HEK293 (cell line): ENCODE measurements around the gene C9orf43.

Experiments used
- REPIN1 ChIP-seq: fragments of 450-650 bp; formaldehyde crosslinking; IDR thresholded peaks from 2 replicates; pipeline ENCODE4 v1.5.1; 2017; ENCODE audit warnings: missing biosample characterization, missing genetic modification characterization, low read depth
- SP3 ChIP-seq: fragments of 450-650 bp; formaldehyde crosslinking; IDR thresholded peaks from 2 replicates; pipeline ENCODE4 v1.5.1; 2016; ENCODE audit warnings: missing biosample characterization, missing genetic modification characterization
- ZBTB17 ChIP-seq: fragments of 450-650 bp; formaldehyde crosslinking; IDR thresholded peaks from 2 replicates; pipeline ENCODE4 v1.5.1; 2016; ENCODE audit warnings: missing biosample characterization, missing genetic modification characterization
- ZFP41 ChIP-seq: fragments of 450-650 bp; formaldehyde crosslinking; IDR thresholded peaks from 2 replicates; pipeline ENCODE4 v1.5.1; 2016; ENCODE audit warnings: missing biosample characterization, missing genetic modification characterization, borderline replicate concordance
- ZNF423 ChIP-seq: fragments of 450-650 bp; formaldehyde crosslinking; IDR thresholded peaks from 2 replicates; pipeline ENCODE4 v1.5.1; 2016; ENCODE audit warnings: missing biosample characterization, missing genetic modification characterization
- TF ChIP-seq, protein P1 (sequence below): fragments of 450-650 bp; formaldehyde crosslinking; IDR thresholded peaks from 2 replicates; pipeline ENCODE4 v1.5.1; 2016; ENCODE audit warnings: missing biosample characterization, missing genetic modification characterization

DNA sequence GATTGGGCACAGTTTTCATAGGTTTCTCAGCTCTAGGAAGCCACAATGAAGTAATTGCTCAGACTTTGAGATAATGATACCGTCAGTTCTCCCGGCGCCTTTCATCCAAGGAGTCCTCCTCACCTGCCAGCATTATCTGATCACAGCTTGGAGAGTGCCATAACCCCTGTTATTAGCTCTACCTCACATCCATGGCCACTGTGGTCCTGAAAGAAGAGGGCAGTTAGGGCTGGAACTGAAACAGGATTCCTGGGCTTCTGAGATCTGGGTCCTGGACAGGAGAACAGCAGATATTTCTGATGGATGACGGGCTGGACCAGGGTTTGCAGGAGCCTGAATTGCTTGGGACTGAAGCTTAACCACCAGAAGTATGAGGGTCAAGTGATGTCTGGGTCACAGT, 66.5 kb downstream of the C9orf43 start:
- TF ChIP-seq ZBTB17, result no peak
- no peak for TF ChIP-seq ZNF423 (tag by site-specific recombination)
- TF ChIP-seq, protein P1, sequence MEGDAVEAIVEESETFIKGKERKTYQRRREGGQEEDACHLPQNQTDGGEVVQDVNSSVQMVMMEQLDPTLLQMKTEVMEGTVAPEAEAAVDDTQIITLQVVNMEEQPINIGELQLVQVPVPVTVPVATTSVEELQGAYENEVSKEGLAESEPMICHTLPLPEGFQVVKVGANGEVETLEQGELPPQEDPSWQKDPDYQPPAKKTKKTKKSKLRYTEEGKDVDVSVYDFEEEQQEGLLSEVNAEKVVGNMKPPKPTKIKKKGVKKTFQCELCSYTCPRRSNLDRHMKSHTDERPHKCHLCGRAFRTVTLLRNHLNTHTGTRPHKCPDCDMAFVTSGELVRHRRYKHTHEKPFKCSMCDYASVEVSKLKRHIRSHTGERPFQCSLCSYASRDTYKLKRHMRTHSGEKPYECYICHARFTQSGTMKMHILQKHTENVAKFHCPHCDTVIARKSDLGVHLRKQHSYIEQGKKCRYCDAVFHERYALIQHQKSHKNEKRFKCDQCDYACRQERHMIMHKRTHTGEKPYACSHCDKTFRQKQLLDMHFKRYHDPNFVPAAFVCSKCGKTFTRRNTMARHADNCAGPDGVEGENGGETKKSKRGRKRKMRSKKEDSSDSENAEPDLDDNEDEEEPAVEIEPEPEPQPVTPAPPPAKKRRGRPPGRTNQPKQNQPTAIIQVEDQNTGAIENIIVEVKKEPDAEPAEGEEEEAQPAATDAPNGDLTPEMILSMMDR (tag by site-specific recombination), result no peak
- TF ChIP-seq REPIN1 (tag by site-specific recombination), result no peak
- TF ChIP-seq ZFP41, result no peak
- no peak for TF ChIP-seq SP3 (tag by site-specific recombination)
